ENCODE measurements around the gene NPAS3.

The NPAS3 gene

GRCh38 chr14:33404964-33405574, 466.4 kb downstream of the NPAS3 start:
- Histone ChIP-seq H3K79me1 (ENCODE audit: low read length) (no peaks in the 10 kb centered on the region), H4K8ac (ENCODE audit: low read depth, low read length) (no peak overlapping the region), H2AK5ac (ENCODE audit: low read length) (no peak overlapping the region), H3K79me2 (ENCODE audit: control insufficient read depth, insufficient read depth, low read length, poor library complexity) (no peaks in the 10 kb centered on the region), H4K91ac (ENCODE audit: low read depth, low read length) (no peak overlapping the region), H3K4me2 (ENCODE audit: low read length) (no peak overlapping the region), H2BK120ac (ENCODE audit: insufficient read depth, low read length, poor library complexity) (no peak overlapping the region), H2BK5ac (ENCODE audit: low read depth, low read length, poor library complexity) (no peak overlapping the region), H3K4me1 (ENCODE audit: control insufficient read depth in 1 of 2, insufficient read depth in 2 of 2, low read length in 2 of 2) (no peaks in the 10 kb centered on the region), H3K27me3 (ENCODE audit: insufficient read depth, low read length) (no peaks in the 10 kb centered on the region), H2BK12ac (ENCODE audit: low read length) (no peak overlapping the region), H3K14ac (ENCODE audit: low read length) (no peak overlapping the region), H3K4ac (ENCODE audit: low read depth, low read length) (no peak overlapping the region), H3K18ac (ENCODE audit: low read length) (no peak overlapping the region), H2AFZ (ENCODE audit: insufficient read depth, low read length, poor library complexity) (no peak overlapping the region), H3K27ac (ENCODE audit: low read depth, low read length) (no peak overlapping the region), H3K36me3 (ENCODE audit: control insufficient read depth in 1 of 2, insufficient read depth in 2 of 2, low read length in 2 of 2) (no peaks in the 10 kb centered on the region), H3K4me3 (ENCODE audit: low read depth, low read length) (no peak overlapping the region), H4K12ac (ENCODE audit: low read depth, low read length) (no peak overlapping the region), H3K9ac (ENCODE audit: low read length) (no peak overlapping the region), H3K9me3 (ENCODE audit: insufficient read depth, low read depth, low read length) (no peaks in the 10 kb centered on the region), H3K23ac (ENCODE audit: low read length) (no peak overlapping the region)
- no CpG with 5 or more reads among the region's 1 CpG for WGBS (ENCODE audit: extremely low coverage, insufficient coverage, insufficient read length)
- no peak for DNase-seq

GRCh38 chr14:33406766-33407165, 468.1 kb downstream of the NPAS3 start:
- H2BK120ac ChIP-seq (ENCODE audit: insufficient read depth, low read length, poor library complexity) = no peak overlapping the region
- H3K4me3 ChIP-seq (ENCODE audit: low read depth, low read length) = no peak overlapping the region
- H3K9me3 ChIP-seq (ENCODE audit: insufficient read depth, low read depth, low read length) = no peaks in the 10 kb centered on the region
- H3K4me1 ChIP-seq (ENCODE audit: control insufficient read depth in 1 of 2, insufficient read depth in 2 of 2, low read length in 2 of 2) = no peaks in the 10 kb centered on the region
- H3K27me3 ChIP-seq (ENCODE audit: insufficient read depth, low read length) = no peaks in the 10 kb centered on the region
- H3K14ac ChIP-seq (ENCODE audit: low read length) = no peak overlapping the region
- no CpG with 5 or more reads among the region's 2 CpGs for WGBS (ENCODE audit: extremely low coverage, insufficient coverage, insufficient read length)
- no peak overlapping the region for H2BK12ac ChIP-seq (ENCODE audit: low read length)
- no peaks in the 10 kb centered on the region for H3K79me1 ChIP-seq (ENCODE audit: low read length)
- no peak overlapping the region for H4K12ac ChIP-seq (ENCODE audit: low read depth, low read length)
- no peak overlapping the region for H2BK5ac ChIP-seq (ENCODE audit: low read depth, low read length, poor library complexity)
- no peak overlapping the region for H3K18ac ChIP-seq (ENCODE audit: low read length)
- no peaks in the 10 kb centered on the region for H3K36me3 ChIP-seq (ENCODE audit: control insufficient read depth in 1 of 2, insufficient read depth in 2 of 2, low read length in 2 of 2)
- H3K4ac ChIP-seq (ENCODE audit: low read depth, low read length) = no peak overlapping the region
- no peak for DNase-seq
- H2AFZ ChIP-seq (ENCODE audit: insufficient read depth, low read length, poor library complexity) = no peak overlapping the region
- H3K23ac ChIP-seq (ENCODE audit: low read length) = no peak overlapping the region
- no peak overlapping the region for H3K4me2 ChIP-seq (ENCODE audit: low read length)
- H2AK5ac ChIP-seq (ENCODE audit: low read length) = no peak overlapping the region
- no peaks in the 10 kb centered on the region for H3K79me2 ChIP-seq (ENCODE audit: control insufficient read depth, insufficient read depth, low read length, poor library complexity)
- H3K27ac ChIP-seq (ENCODE audit: low read depth, low read length) = no peak overlapping the region
- no peak overlapping the region for H4K91ac ChIP-seq (ENCODE audit: low read depth, low read length)
- H3K9ac ChIP-seq (ENCODE audit: low read length) = no peak overlapping the region
- no peak overlapping the region for H4K8ac ChIP-seq (ENCODE audit: low read depth, low read length)

GRCh38 chr14:33408291-33408690, 469.6 kb downstream of the NPAS3 start:
- Histone ChIP-seq H3K79me2 (ENCODE audit: control insufficient read depth, insufficient read depth, low read length, poor library complexity) (no peaks in the 10 kb centered on the region), H4K8ac (ENCODE audit: low read depth, low read length) (no peak overlapping the region), H2BK5ac (ENCODE audit: low read depth, low read length, poor library complexity) (no peak overlapping the region), H3K27me3 (ENCODE audit: insufficient read depth, low read length) (no peaks in the 10 kb centered on the region), H3K18ac (ENCODE audit: low read length) (no peak overlapping the region), H3K27ac (ENCODE audit: low read depth, low read length) (no peak overlapping the region), H3K4ac (ENCODE audit: low read depth, low read length) (no peak overlapping the region), H2AK5ac (ENCODE audit: low read length) (no peak overlapping the region), H3K14ac (ENCODE audit: low read length) (no peak overlapping the region), H3K4me1 (ENCODE audit: control insufficient read depth in 1 of 2, insufficient read depth in 2 of 2, low read length in 2 of 2) (no peaks in the 10 kb centered on the region), H3K4me3 (ENCODE audit: low read depth, low read length) (no peak overlapping the region), H3K36me3 (ENCODE audit: control insufficient read depth in 1 of 2, insufficient read depth in 2 of 2, low read length in 2 of 2) (no peaks in the 10 kb centered on the region), H2AFZ (ENCODE audit: insufficient read depth, low read length, poor library complexity) (no peak overlapping the region), H2BK12ac (ENCODE audit: low read length) (no peak overlapping the region), H3K9me3 (ENCODE audit: insufficient read depth, low read depth, low read length) (no peaks in the 10 kb centered on the region), H4K12ac (ENCODE audit: low read depth, low read length) (no peak overlapping the region), H4K91ac (ENCODE audit: low read depth, low read length) (no peak overlapping the region), H3K9ac (ENCODE audit: low read length) (no peak overlapping the region), H3K23ac (ENCODE audit: low read length) (no peak overlapping the region), H3K79me1 (ENCODE audit: low read length) (no peaks in the 10 kb centered on the region), H3K4me2 (ENCODE audit: low read length) (no peak overlapping the region), H2BK120ac (ENCODE audit: insufficient read depth, low read length, poor library complexity) (no peak overlapping the region)
- no CpG with 5 or more reads among the region's 2 CpGs for WGBS (ENCODE audit: extremely low coverage, insufficient coverage, insufficient read length)
- no peak for DNase-seq

- Histone ChIP-seq H4K12ac (ENCODE audit: low read depth, low read length) (no peak overlapping the region), H3K9ac (ENCODE audit: low read length) (no peak overlapping the region), H3K4me3 (ENCODE audit: low read depth, low read length) (no peak overlapping the region), H4K91ac (ENCODE audit: low read depth, low read length) (no peak overlapping the region), H3K4ac (ENCODE audit: low read depth, low read length) (no peak overlapping the region), H3K79me1 (ENCODE audit: low read length) (no peaks in the 10 kb centered on the region), H3K27me3 (ENCODE audit: insufficient read depth, low read length) (no peaks in the 10 kb centered on the region), H2BK5ac (ENCODE audit: low read depth, low read length, poor library complexity) (no peak overlapping the region), H3K27ac (ENCODE audit: low read depth, low read length) (no peak overlapping the region), H3K4me1 (ENCODE audit: control insufficient read depth in 1 of 2, insufficient read depth in 2 of 2, low read length in 2 of 2) (peaks cover 0 to 2% of the 10 kb centered on the region in 2 experiments), H3K36me3 (ENCODE audit: control insufficient read depth in 1 of 2, insufficient read depth in 2 of 2, low read length in 2 of 2) (no peaks in the 10 kb centered on the region), H4K8ac (ENCODE audit: low read depth, low read length) (no peak overlapping the region), H3K4me2 (ENCODE audit: low read length) (no peak overlapping the region), H3K14ac (ENCODE audit: low read length) (no peak overlapping the region), H2AFZ (ENCODE audit: insufficient read depth, low read length, poor library complexity) (no peak overlapping the region), H3K9me3 (ENCODE audit: insufficient read depth, low read depth, low read length) (no peaks in the 10 kb centered on the region), H2AK5ac (ENCODE audit: low read length) (no peak overlapping the region), H2BK120ac (ENCODE audit: insufficient read depth, low read length, poor library complexity) (no peak overlapping the region), H3K79me2 (ENCODE audit: control insufficient read depth, insufficient read depth, low read length, poor library complexity) (no peaks in the 10 kb centered on the region), H3K18ac (ENCODE audit: low read length) (no peak overlapping the region), H3K23ac (ENCODE audit: low read length) (no peak overlapping the region), H2BK12ac (ENCODE audit: low read length) (no peak overlapping the region)
- no peak for DNase-seq
Observed at GRCh38 chr14:33412450-33412849, 473.8 kb downstream of the NPAS3 start.

All from trophoblast cell (in vitro differentiated cells and primary cell).